Mononuclear cell (primary cell): Measurements from ENCODE around the gene SNCG. TPM values are rescaled to one million over a fixed set of nuclear protein-coding genes. Genes with fewer than 3 reads are reported as not detected.
"Not testable (repeated sequence)": the region's sequence is repeated elsewhere in the genome, so short reads cannot be mapped to it uniquely, and the experiment has no call there.

ENCODE experiments used
- H3K27me3 ChIP-seq: 2 replicates; pipeline ENCODE4 v1.6.0; 2011; ENCODE audit warnings: low read length, control low read depth; ENCODE audit not compliant: insufficient read depth
- H3K4me1 ChIP-seq: 2 replicates; pipeline ENCODE4 v1.5.1; 2011; ENCODE audit warnings: mild to moderate bottlenecking, low read length, control low read depth; ENCODE audit not compliant: insufficient read depth
- H3K4me3 ChIP-seq: 2 replicates; pipeline ENCODE4 v1.5.1; 2011; ENCODE audit warnings: mild to moderate bottlenecking, low read length, moderate library complexity
- H3K9me3 ChIP-seq: 2 replicates; pipeline ENCODE4 v1.5.1; 2011; ENCODE audit warnings: low read depth, mild to moderate bottlenecking, control low read depth, low read length
- total RNA-seq: library from RNA; depleted of rRNA; stranded (reverse); fragments of >200 nt; gene quantifications from one replicate; pipeline ENCODE4 v1.2.3, GENCODE V29; 2012

SNCG gene
- total RNA-seq, 1 donor, result not detected

DNA sequence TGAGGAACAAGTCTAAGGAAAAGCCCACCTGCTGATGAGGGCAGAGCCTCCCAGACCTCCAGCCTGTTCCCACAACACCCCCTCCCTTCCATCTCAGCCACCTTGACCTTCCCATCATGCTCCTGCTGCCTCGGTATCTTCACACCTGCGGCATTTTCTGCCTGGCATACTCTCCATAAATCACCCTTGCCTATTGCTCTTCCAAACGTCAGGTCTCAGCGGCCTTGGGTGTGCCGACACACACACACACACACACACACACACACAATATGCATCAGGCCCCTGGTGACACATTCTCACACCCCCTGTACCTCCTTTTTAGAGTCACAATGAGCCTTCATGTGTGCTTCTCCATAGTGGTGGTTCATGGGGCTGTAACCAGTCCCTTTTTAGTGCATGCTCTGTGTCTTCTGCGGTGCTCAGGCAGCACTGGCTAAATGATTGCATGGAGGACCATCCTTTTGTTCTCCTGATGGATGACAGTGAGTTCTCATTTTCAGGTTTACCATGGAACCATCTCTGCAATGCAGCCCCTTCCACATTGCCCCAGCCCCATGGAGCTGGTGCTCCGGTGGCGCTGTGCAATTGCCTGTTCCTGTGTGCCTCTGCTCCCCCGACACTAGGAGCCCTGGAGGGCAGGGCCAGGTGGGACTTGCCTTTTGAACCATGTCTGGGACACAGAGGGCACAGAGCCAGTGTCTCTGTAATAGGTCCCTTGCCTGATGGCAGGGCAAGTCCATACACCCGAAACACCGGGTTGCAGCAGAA is 14.4 kb downstream of the SNCG start:
- Histone ChIP-seq H3K27me3 (peaks cover 23% of the 10 kb centered on the region), H3K4me1 (peaks cover 38% of the 10 kb centered on the region), H3K9me3 (no peaks in the 10 kb centered on the region), H3K4me3 (no peak overlapping the region)

DNA sequence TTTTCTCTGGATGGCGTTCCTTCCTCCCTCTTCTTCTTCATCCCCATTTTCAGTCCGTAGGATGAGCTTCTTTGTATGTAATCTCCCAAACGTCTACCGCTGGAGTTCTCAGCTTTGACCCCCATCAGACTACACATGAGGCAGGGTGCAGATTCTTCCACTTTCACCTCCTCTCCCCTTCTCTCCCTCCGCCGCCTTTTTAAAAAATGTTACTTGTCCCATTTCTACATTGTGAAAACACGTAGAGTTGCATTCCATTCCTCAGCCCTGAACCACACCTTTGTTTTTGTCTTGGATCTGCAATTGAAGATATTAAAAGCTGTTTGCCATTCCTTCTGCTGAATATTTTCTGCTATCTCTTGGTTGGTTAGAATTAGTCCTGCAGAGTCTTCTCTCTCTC is 16.1 kb downstream of the SNCG start:
- no peaks in the 10 kb centered on the region for H3K9me3 ChIP-seq
- peaks cover 9% of the 10 kb centered on the region for H3K27me3 ChIP-seq
- H3K4me1 ChIP-seq, result peaks cover 23% of the 10 kb centered on the region
- no peak overlapping the region for H3K4me3 ChIP-seq

DNA sequence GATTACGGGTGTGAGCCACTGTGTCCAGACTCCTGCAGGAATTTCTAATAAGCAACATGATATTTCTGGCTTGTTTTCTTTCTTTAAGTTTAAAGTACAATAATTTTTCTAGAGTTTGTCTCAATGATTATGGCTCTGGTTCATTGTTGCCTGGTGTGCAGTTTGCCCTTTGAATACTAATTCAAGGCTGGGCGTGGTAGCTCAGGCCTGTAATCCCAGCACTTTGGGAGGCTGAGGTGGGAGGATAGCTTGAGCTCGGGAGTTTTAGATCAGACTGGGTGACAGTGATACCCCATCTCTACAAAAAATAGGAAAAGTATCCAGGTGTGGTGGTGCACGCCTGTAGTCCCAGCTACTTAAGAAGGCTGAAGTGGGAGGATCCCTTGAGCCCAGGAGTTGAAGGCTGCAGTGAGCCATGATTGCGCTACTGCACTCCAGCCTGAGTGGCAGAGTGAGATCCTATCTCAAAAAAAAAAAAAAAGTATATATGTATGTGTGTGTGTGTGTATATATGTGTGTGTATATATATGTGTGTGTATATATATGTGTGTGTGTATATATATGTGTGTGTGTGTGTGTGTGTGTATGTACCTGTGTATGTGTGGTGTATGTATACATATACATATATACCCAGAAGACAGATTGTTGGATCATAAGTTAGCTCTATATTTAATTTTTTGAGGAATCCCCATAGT is 18.1 kb downstream of the SNCG start:
- H3K27me3 ChIP-seq, result no peaks in the 10 kb centered on the region
- no peak overlapping the region for H3K4me3 ChIP-seq
- peaks cover 5% of the 10 kb centered on the region for H3K4me1 ChIP-seq
- H3K9me3 ChIP-seq, result no peaks in the 10 kb centered on the region

DNA sequence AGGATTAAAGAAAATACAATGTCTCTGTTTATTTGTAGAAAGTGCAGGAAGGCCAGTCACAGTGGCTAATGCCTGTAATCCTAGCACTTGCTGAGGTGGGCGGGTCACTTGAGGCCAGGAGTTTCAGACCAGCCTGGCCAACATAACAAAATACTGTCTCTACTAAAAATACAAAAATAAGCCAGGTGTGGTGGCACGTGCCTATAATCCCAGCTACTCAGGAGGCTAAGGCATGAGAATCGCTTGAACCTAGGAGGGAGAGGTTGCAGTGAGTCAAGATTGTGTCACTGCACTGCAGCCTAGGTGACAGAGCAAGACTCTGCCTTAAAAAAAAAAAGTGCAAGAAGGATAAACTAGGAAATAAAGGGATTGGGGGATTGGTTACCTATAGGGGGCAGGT is 20.1 kb downstream of the SNCG start:
- H3K27me3 ChIP-seq, H3K9me3 ChIP-seq: not testable (repeated sequence)

DNA sequence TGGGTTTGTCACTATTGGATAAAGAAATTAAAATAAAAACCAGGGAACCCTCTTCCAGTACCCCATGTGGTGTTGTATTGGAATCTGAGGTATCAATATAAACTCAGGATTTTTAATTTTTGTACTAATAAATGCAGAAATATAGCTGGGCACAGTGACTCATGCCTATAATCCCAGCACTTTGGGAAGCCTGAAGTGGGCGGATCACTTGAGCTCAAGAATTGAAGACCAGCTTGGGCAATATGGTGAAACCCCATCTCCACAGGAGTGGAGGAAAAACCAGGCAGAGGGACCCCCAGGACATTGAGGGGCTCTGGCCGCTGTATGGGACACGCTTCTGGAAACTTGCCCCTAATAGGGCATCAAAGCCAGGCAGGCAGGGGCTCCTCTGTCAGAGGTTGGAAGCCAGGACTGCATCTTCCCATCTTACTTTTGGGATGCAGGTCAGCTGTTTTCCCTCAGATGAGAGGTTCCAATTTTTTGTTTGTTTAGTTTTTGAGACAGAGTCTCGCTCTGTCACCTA is 21.0 kb downstream of the SNCG start:
- H3K4me1 ChIP-seq, result no peaks in the 10 kb centered on the region
- H3K4me3 ChIP-seq, result no peak overlapping the region
- H3K27me3 ChIP-seq, result no peaks in the 10 kb centered on the region
- no peaks in the 10 kb centered on the region for H3K9me3 ChIP-seq

More for the DNA sequence above, 20.1 kb downstream of the SNCG start:
- not testable (repeated sequence) for H3K4me3 ChIP-seq, H3K4me1 ChIP-seq

DNA sequence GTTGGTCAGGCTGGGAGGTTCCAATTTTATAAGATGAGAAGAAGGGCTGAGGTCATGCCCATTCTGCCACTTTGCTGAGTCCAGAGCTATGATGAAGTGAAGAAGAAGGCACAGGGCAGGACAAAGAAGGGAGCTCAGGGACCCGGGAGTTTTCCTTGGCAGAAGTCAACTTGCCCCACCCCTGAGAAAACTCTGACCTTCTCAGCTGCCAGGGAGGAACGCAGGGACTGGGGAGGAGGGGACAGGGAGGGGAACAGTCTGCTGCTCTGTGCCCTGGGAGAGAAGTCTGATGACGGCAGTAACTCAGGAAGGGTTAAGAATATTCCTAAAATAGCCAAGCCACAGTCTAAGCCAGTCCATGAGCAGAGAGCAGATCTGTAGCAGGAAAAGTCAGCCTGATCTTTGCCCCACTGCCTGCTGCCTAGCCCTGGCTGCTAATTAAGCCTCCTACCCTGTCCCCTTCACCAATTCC is 21.6 kb downstream of the SNCG start:
- H3K27me3 ChIP-seq, result no peaks in the 10 kb centered on the region
- H3K9me3 ChIP-seq, result no peaks in the 10 kb centered on the region
- no peaks in the 10 kb centered on the region for H3K4me1 ChIP-seq
- H3K4me3 ChIP-seq, result no peak overlapping the region

DNA sequence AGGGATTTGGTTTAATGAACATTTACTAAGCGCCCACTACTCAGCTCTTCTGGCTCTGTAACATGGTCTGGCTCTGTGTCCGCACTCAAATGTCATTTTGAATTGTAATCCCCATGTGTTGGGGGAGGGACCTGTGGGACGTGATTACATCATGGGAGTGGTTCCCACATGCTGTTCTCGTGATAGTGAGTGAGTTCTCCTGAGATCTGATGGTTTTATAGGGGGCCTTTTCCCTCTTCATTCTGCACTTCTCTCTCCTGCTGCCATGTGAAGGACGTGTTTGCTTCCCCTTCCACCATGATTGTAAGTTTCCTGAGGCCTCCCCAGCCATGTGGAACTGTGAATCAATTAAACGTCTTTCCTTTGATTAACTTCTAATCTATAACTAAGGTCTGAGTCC is 22.6 kb downstream of the SNCG start:
- H3K9me3 ChIP-seq, H3K27me3 ChIP-seq, H3K4me3 ChIP-seq, H3K4me1 ChIP-seq: not testable (repeated sequence)

DNA sequence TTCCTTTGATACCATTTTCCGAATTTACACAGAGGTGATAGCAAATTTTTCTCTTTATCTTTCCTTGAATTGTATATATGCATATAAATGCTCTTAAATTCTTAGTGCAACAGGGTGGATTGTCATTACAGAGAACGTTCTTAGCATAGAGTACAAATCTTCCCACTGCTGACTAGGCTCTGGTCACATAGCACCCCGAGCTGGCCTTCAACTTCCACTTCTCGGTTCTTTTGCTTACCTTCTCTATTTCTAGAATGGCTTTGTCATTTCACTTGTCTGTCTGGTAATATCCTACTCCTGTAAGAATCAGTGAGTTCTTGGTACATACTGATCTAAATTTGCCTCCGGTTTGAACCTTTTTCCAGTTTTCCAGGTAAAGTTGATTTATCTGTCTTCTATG is 23.3 kb downstream of the SNCG start:
- no peaks in the 10 kb centered on the region for H3K4me1 ChIP-seq
- H3K9me3 ChIP-seq, result no peaks in the 10 kb centered on the region
- H3K27me3 ChIP-seq, result no peaks in the 10 kb centered on the region
- H3K4me3 ChIP-seq, result no peak overlapping the region

DNA sequence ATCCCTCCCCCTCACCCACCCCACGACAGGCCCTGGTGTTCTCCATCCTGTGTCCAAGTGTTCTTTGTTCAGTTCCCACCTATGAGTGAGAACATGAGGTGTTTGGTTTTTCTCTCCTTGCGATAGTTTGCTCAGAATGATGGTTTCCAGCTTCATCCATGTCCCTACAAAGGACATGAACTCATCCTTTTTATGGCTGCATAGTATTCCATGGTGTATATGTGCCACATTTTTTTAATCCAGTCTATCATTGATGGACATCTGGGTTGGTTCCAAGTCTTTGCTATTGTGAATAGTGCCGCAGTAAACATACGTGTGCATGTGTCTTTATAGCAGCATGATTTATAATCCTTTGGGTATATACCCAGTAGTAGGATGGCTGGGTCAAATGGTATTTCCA is 26.1 kb downstream of the SNCG start:
- not testable (repeated sequence) for H3K27me3 ChIP-seq, H3K4me1 ChIP-seq, H3K4me3 ChIP-seq, H3K9me3 ChIP-seq

DNA sequence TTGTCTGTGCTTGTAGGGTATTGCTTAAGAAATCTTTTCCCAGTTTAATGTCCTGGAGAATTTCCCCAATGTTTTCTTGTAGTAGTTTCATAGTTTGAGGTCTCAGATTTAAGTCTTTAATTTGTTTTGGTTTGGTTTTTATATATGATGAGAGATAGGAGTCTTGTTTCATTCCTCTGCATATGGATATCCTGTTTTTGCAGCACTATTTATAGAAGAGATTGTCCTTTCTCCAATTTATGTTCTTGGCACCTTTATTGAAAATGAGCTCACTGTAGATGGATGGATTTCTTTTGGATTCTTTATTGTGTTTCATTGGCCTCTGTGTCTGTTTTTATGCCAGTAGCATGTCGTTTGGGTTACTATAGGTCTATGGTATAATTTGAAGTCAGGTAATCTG is 30.1 kb downstream of the SNCG start:
- no peak overlapping the region for H3K4me3 ChIP-seq

DNA sequence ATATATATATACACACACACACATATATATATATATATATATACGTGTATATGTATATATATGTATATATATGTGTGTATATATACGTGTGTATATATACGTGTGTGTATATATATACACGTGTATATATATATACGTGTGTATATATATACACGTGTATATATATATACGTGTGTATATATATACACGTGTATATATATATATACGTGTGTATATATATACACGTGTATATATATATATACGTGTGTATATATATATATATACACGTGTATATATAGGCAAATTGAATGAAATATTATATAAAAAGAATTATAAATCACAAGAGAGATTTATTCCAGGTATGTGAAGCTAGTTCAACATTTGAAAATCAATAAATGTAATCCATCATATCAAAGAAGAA is 33.0 kb downstream of the SNCG start:
- H3K4me1 ChIP-seq, H3K9me3 ChIP-seq, H3K4me3 ChIP-seq: not testable (repeated sequence)
- peaks cover 13% of the 10 kb centered on the region for H3K27me3 ChIP-seq

More for the DNA sequence above, 30.1 kb downstream of the SNCG start:
- no peaks in the 10 kb centered on the region for H3K9me3 ChIP-seq
- H3K4me1 ChIP-seq, result no peaks in the 10 kb centered on the region
- H3K27me3 ChIP-seq, result peaks cover 13% of the 10 kb centered on the region

DNA sequence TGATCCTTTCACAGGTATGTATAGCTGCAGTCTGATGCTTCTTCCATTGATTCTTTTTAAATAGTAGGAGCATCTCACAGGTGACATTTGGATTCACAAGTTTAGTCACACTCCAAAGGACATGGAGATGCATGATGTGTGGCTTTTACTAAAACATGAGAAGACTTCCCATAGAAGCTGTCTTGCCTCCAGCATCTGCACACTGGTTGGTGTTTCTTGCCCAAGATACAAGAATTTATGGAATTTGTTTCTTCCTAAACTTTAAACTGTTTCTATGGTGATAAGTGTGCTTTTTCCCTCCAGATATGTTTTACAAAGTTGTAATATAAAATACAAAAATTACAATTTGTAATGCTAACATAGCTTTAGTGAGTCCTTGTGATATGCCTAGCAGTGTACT is 34.1 kb downstream of the SNCG start:
- Histone ChIP-seq H3K9me3 (no peaks in the 10 kb centered on the region), H3K4me1 (no peaks in the 10 kb centered on the region), H3K27me3 (peaks cover 10% of the 10 kb centered on the region), H3K4me3 (no peak overlapping the region)

DNA sequence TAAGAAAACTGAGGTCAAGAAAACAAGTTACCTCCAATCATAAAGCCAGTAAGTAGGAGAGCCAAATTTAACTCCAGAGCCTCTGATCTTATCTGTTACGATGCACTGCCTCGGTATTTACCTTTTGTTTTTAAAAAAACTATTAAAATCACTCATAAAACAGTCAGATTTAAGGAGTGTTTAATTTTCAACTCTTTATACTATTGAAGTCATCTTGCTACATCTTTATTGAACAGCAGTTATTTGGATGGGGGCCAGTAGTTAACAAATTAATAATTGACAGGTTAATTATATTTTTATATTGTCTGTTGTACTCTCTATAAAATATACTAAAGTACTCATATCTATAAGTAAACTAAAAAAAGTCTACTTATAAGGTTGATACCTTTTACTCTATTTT is 34.5 kb downstream of the SNCG start:
- no peaks in the 10 kb centered on the region for H3K4me1 ChIP-seq
- peaks cover 10% of the 10 kb centered on the region for H3K27me3 ChIP-seq
- no peaks in the 10 kb centered on the region for H3K9me3 ChIP-seq
- no peak overlapping the region for H3K4me3 ChIP-seq

DNA sequence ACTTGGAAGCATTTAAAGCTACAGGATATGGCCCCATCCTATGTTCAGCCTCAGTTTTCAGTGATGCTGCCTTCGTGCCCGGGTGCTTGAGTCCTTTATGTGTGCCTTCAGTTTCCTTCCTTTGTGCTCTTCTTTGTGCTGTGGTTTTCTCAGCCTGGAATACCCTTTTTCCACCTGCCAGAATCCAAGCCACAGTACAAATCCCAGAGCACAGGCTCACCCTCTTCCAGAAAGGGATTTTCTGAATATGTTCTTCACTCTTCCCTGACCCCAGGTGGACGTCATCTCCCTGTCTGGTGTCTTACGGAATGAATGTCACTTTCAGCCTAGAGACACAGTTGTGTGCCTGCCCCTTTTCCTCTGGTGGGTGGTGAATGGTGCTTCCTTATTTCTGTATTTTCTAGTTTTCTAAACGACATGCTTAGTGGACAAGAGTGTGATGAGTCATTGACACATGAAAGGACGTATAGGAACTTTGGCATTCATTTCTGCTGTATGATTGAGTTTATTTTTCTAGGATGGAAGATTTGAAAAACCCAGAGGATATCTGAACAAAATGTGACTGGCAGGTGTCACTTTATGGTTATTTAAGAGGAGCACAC is 41.5 kb downstream of the SNCG start:
- H3K4me1 ChIP-seq, H3K4me3 ChIP-seq, H3K27me3 ChIP-seq, H3K9me3 ChIP-seq: not testable (repeated sequence)

DNA sequence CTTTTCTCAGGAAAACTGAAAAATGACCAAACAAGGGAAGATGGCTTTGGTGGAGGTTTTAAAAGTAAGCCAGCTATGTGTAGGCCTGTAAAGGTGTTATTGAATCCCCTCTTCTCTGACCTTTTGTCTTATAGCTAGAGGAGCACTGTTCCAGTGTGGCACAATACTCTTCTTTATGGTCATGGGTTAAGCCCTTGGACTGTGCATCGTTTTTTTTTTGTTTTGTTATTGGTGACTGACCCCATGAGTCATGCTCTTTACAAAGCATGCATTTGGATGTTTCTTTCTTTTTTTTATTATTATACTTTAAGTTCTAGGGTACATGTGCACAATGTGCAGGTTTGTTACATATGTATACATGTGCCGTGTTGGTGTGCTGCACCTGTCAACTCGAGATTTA is 42.1 kb downstream of the SNCG start:
- H3K4me1 ChIP-seq, result no peaks in the 10 kb centered on the region
- H3K27me3 ChIP-seq, result no peaks in the 10 kb centered on the region
- no peak overlapping the region for H3K4me3 ChIP-seq
- no peaks in the 10 kb centered on the region for H3K9me3 ChIP-seq
